Suppressor macrophage treated with lipopolysaccharide for 1 hour (primary cell): ENCODE results near the gene NKAP.
"Not testable (repeated sequence)": the region's sequence is repeated elsewhere in the genome, so short reads cannot be mapped to it uniquely, and the experiment has no call there.

ENCODE experiments used
- DNase-seq, 3 donors: peaks; one replicate each; pipeline ENCODE4 v3.0.0-alpha.2; 2020 to 2022

NKAP gene

GRCh38 chrX:119943185-119943988, at the start of gene NKAP:
Gene NKAP (minus strand): TSS chrX:119943751. CDS start chrX:119943605, 146 bp downstream.
- DNase-seq: peak; percentile 88 to 90 (median 90)

- peak; percentile 65 to 81 (median 67) for DNase-seq
Measured at GRCh38 chrX:119991005-119991787, 47.6 kb upstream of the NKAP start.

- DNase-seq: no peak
Measured at GRCh38 chrX:119990556-119991004, 47.0 kb upstream of the NKAP start.

- DNase-seq: no peak
Measured at GRCh38 chrX:119989905-119990555, 46.5 kb upstream of the NKAP start.

GRCh38 chrX:119986203-119986602, 42.7 kb upstream of the NKAP start:
- no peak for DNase-seq

GRCh38 chrX:119984652-119985051, 41.1 kb upstream of the NKAP start:
- no peak for DNase-seq

- no peak for DNase-seq
Measured at GRCh38 chrX:119983494-119983893, 39.9 kb upstream of the NKAP start.

- no peak for DNase-seq
Measured at GRCh38 chrX:119982145-119982544, 38.6 kb upstream of the NKAP start.

GRCh38 chrX:119981286-119982070, 37.9 kb upstream of the NKAP start:
- peak; percentile 55 to 57 (median 56) for DNase-seq

GRCh38 chrX:119977172-119977571, 33.6 kb upstream of the NKAP start:
- not testable (repeated sequence) for DNase-seq

- no peak for DNase-seq
Measured at GRCh38 chrX:119971184-119971583, 27.6 kb upstream of the NKAP start.

- no peak for DNase-seq
Measured at GRCh38 chrX:119970574-119970973, 27.0 kb upstream of the NKAP start.

GRCh38 chrX:119966837-119967236, 23.3 kb upstream of the NKAP start:
- DNase-seq: not testable (repeated sequence)

GRCh38 chrX:119960625-119961024, 17.1 kb upstream of the NKAP start:
- DNase-seq: no peak

- not testable (repeated sequence) for DNase-seq
Measured at GRCh38 chrX:119955807-119956570, 12.4 kb upstream of the NKAP start.

GRCh38 chrX:119954374-119954773, 10.8 kb upstream of the NKAP start:
- peak in 1 of 3 donors; percentile 24 for DNase-seq

GRCh38 chrX:119948381-119948780, 4.8 kb upstream of the NKAP start:
- DNase-seq: no peak

- no peak for DNase-seq
Measured at GRCh38 chrX:119945481-119945880, 1.9 kb upstream of the NKAP start.

GRCh38 chrX:119942831-119943184, 743 bp downstream of the NKAP start:
- no peak for DNase-seq

GRCh38 chrX:119942173-119942819, 1.3 kb downstream of the NKAP start:
- DNase-seq: no peak

- no peak for DNase-seq
Measured at GRCh38 chrX:119941336-119941735, 2.2 kb downstream of the NKAP start.
